Right cardiac atrium (tissue), 5 donors: ENCODE data around the gene RPL15. TPM values are rescaled to one million over a fixed set of nuclear protein-coding genes. Genes with fewer than 3 reads are reported as not detected.
"Not testable (repeated sequence)": the region's sequence is repeated elsewhere in the genome, so short reads cannot be mapped to it uniquely, and the experiment has no call there.

ENCODE experiments used
- ATAC-seq, 2 donors: fragments of 200-7000 bp; cut with Tn5 transposase; one replicate each; pipeline versions ENCODE4 v1.8.0 to v1.9.1; 2020; ENCODE audit warnings: moderate library complexity in 2 of 2, mild to moderate bottlenecking in 1 of 2
- DNase-seq, 3 donors: peaks; one replicate each; pipeline ENCODE4 v3.0.0-alpha.2; 2020
- H3K27ac ChIP-seq: one replicate; pipeline ENCODE4 v1.5.1; 2013; ENCODE audit warnings: mild to moderate bottlenecking, low read length, control low read depth, moderate library complexity
- H3K27me3 ChIP-seq: one replicate; pipeline ENCODE4 v1.6.1; 2013; ENCODE audit not compliant: control insufficient read depth, insufficient read depth
- H3K4me1 ChIP-seq: one replicate; pipeline ENCODE4 v1.6.1; 2013; ENCODE audit warnings: low read length; ENCODE audit not compliant: control insufficient read depth, insufficient read depth
- H3K4me3 ChIP-seq: one replicate; pipeline ENCODE4 v1.5.1; 2013; ENCODE audit warnings: low read length, control low read depth
- H3K9me3 ChIP-seq: one replicate; pipeline ENCODE4 v1.6.1; 2013; ENCODE audit warnings: low read length; ENCODE audit not compliant: control insufficient read depth
- WGBS: extraction: QIAGEN DNeasy Blood & Tissue Kit; methylation state at CpG from one replicate; pipeline ENCODE4 v1.1.7; 2013; 5-methylcytosine and 5-hydroxymethylcytosine counted together
- intact Hi-C, 4 donors: fragments of 100-400 bp; cut with DNase I; formaldehyde crosslinking; loops; one replicate each; pipeline versions ENCODE4 v1.11.0 to v1.14.0; 2022 to 2023
- polyA plus RNA-seq: library from polyadenylated mRNA; stranded (reverse); fragments of 200-250 nt; gene quantifications from one replicate; pipeline ENCODE4 v1.2.3, GENCODE V29; 2013
- total RNA-seq, 4 donors: library from RNA; stranded (reverse); fragmentation: NEBNext Ultra II Directional; extraction: Animal tissue kit (Norgen Biotek cat#: 25700); gene quantifications; one replicate each; pipeline ENCODE4 v1.2.1, GENCODE V29; 2021
- donor health status: healthy with polysubstance abuse.
- donor health status: DM: no; HTN: yes; CAD: no.
- donor health status: DM: no; HTN: no; CAD: no.
- donor health status: DM: no; HTN: yes; CAD: no; lungs with severe emphysema.
- donor health status: DM: yes; HTN: yes; CAD: no.

Gene RPL15
- total and polyA plus RNA-seq, 5 donors: 1,027 to 1,547 (median 1,143) TPM

- 80% methylated on average over 2 of the region's 2 CpGs for WGBS
- peaks cover 2% of the 10 kb centered on the region for H3K4me1 ChIP-seq
- no peak for ATAC-seq
- intact Hi-C loops: no loop called here
- H3K4me3 ChIP-seq: no peak overlapping the region
- H3K27ac ChIP-seq: no peak overlapping the region
- no peak for DNase-seq
- no peaks in the 10 kb centered on the region for H3K27me3 ChIP-seq
- H3K9me3 ChIP-seq: no peaks in the 10 kb centered on the region
Measured at GRCh38 chr3:23889386-23889785, 27.5 kb upstream of the RPL15 start.

GRCh38 chr3:23889950-23890349 is 27.0 kb upstream of the RPL15 start:
- no peak for ATAC-seq
- no peak for DNase-seq
- H3K4me1 ChIP-seq: peaks cover 2% of the 10 kb centered on the region
- intact Hi-C loops: no loop called here
- H3K27me3 ChIP-seq: no peaks in the 10 kb centered on the region
- no peak overlapping the region for H3K4me3 ChIP-seq
- H3K27ac ChIP-seq: no peak overlapping the region
- 81% methylated on average over 5 of the region's 5 CpGs for WGBS
- H3K9me3 ChIP-seq: no peaks in the 10 kb centered on the region

- no peak overlapping the region for H3K27ac ChIP-seq
- intact Hi-C loops: no loop called here
- no peak overlapping the region for H3K4me3 ChIP-seq
- DNase-seq (no peak), ATAC-seq (no peak)
- no peaks in the 10 kb centered on the region for H3K4me1 ChIP-seq
- no peaks in the 10 kb centered on the region for H3K9me3 ChIP-seq
- H3K27me3 ChIP-seq: no peaks in the 10 kb centered on the region
- WGBS: 86% methylated on average over 8 of the region's 8 CpGs
Measured at GRCh38 chr3:23894254-23895061, 22.5 kb upstream of the RPL15 start.

GRCh38 chr3:23895181-23895580 is 21.8 kb upstream of the RPL15 start:
- H3K4me1 ChIP-seq: no peaks in the 10 kb centered on the region
- WGBS: 97% methylated on average over 4 of the region's 4 CpGs
- ATAC-seq (no peak), DNase-seq (no peak)
- H3K27me3 ChIP-seq: no peaks in the 10 kb centered on the region
- no peaks in the 10 kb centered on the region for H3K9me3 ChIP-seq
- intact Hi-C loops: no loop called here
- H3K27ac ChIP-seq: no peak overlapping the region
- no peak overlapping the region for H3K4me3 ChIP-seq

GRCh38 chr3:23900744-23901143 is 16.2 kb upstream of the RPL15 start:
- no peaks in the 10 kb centered on the region for H3K4me1 ChIP-seq
- no peaks in the 10 kb centered on the region for H3K9me3 ChIP-seq
- ATAC-seq (no peak), DNase-seq (no peak)
- WGBS: 84% methylated on average over 6 of the region's 6 CpGs
- H3K27ac ChIP-seq: no peak overlapping the region
- intact Hi-C loops: no loop called here
- no peaks in the 10 kb centered on the region for H3K27me3 ChIP-seq
- H3K4me3 ChIP-seq: no peak overlapping the region

GRCh38 chr3:23904545-23904944 is 12.4 kb upstream of the RPL15 start:
- no peak for ATAC-seq

GRCh38 chr3:23909341-23909740 is 7.6 kb upstream of the RPL15 start:
- no peak for ATAC-seq
- H3K27ac ChIP-seq: no peak overlapping the region
- DNase-seq: no peak
- WGBS: 90% methylated on average over 7 of the region's 7 CpGs
- no peak overlapping the region for H3K4me3 ChIP-seq
- intact Hi-C loops: no loop called here
- no peaks in the 10 kb centered on the region for H3K4me1 ChIP-seq
- no peaks in the 10 kb centered on the region for H3K9me3 ChIP-seq
- H3K27me3 ChIP-seq: no peaks in the 10 kb centered on the region

More at GRCh38 chr3:23904545-23904944, 12.4 kb upstream of the RPL15 start:
- no peaks in the 10 kb centered on the region for H3K27me3 ChIP-seq
- DNase-seq: no peak
- no peaks in the 10 kb centered on the region for H3K9me3 ChIP-seq
- intact Hi-C loops: no loop called here
- no peaks in the 10 kb centered on the region for H3K4me1 ChIP-seq
- no peak overlapping the region for H3K4me3 ChIP-seq
- no peak overlapping the region for H3K27ac ChIP-seq

GRCh38 chr3:23911397-23911796 is 5.5 kb upstream of the RPL15 start:
- 93% methylated on average over 2 of the region's 2 CpGs for WGBS
- Histone ChIP-seq H3K27ac (no peak overlapping the region), H3K4me1 (no peaks in the 10 kb centered on the region), H3K9me3 (no peaks in the 10 kb centered on the region), H3K27me3 (no peaks in the 10 kb centered on the region), H3K4me3 (no peak overlapping the region)
- no peak for DNase-seq
- no peak for ATAC-seq
- intact Hi-C loops: no loop called here

GRCh38 chr3:23912335-23912734 is 4.6 kb upstream of the RPL15 start:
- H3K27me3 ChIP-seq, H3K9me3 ChIP-seq, DNase-seq, H3K4me3 ChIP-seq, H3K27ac ChIP-seq, H3K4me1 ChIP-seq, intact Hi-C loops, ATAC-seq: not testable (repeated sequence)
- 88% methylated on average over 3 of the region's 3 CpGs for WGBS

- no peak overlapping the region for H3K4me3 ChIP-seq
- H3K27me3 ChIP-seq: no peaks in the 10 kb centered on the region
- intact Hi-C loops: no loop called here
- H3K4me1 ChIP-seq: no peaks in the 10 kb centered on the region
- H3K9me3 ChIP-seq: no peaks in the 10 kb centered on the region
- WGBS: 91% methylated on average over 1 of the region's 1 CpG
- H3K27ac ChIP-seq: no peak overlapping the region
- no peak for DNase-seq
- no peak for ATAC-seq
Measured at GRCh38 chr3:23913182-23913581, 3.8 kb upstream of the RPL15 start.

GRCh38 chr3:23913873-23914743 is 2.8 kb upstream of the RPL15 start:
- Histone ChIP-seq H3K27ac (no peak overlapping the region), H3K9me3 (no peaks in the 10 kb centered on the region), H3K27me3 (no peaks in the 10 kb centered on the region), H3K4me3 (no peak overlapping the region), H3K4me1 (no peaks in the 10 kb centered on the region)
- 84% methylated on average over 3 of the region's 3 CpGs for WGBS
- no peak for ATAC-seq
- no peak for DNase-seq
- intact Hi-C loops: no loop called here
